Measurements from ENCODE around the gene NONO.

DNA sequence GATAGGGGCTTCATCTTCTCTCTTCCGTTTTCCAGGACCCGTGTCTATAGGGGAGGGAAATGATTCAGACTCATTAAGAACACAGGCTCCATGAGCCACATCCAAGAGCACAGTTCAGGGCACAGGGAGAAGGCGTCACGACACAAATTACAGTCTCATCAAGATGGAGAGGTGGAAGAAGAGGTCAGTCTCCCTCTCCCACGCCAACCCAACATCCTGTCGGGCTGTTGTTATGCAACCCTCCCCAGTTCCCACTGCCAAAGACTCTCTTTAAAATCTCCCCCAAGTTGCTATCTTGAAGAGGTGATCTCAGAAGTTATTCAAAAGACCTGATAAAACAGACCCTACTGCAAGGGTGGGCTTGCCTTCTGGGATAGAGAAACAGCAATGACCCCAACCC is 42.1 kb upstream of the NONO start:
- TF ChIP-seq POLR2AphosphoS5 (IDR thresholded peaks at IDR 0.05), result no peak
- TF ChIP-seq POLR2A (IDR thresholded peaks at IDR 0.05), result no peak
- TF ChIP-seq, protein P1, sequence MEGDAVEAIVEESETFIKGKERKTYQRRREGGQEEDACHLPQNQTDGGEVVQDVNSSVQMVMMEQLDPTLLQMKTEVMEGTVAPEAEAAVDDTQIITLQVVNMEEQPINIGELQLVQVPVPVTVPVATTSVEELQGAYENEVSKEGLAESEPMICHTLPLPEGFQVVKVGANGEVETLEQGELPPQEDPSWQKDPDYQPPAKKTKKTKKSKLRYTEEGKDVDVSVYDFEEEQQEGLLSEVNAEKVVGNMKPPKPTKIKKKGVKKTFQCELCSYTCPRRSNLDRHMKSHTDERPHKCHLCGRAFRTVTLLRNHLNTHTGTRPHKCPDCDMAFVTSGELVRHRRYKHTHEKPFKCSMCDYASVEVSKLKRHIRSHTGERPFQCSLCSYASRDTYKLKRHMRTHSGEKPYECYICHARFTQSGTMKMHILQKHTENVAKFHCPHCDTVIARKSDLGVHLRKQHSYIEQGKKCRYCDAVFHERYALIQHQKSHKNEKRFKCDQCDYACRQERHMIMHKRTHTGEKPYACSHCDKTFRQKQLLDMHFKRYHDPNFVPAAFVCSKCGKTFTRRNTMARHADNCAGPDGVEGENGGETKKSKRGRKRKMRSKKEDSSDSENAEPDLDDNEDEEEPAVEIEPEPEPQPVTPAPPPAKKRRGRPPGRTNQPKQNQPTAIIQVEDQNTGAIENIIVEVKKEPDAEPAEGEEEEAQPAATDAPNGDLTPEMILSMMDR (IDR thresholded peaks at IDR 0.05), result no peak
- no peak for TF ChIP-seq EP300 (IDR thresholded peaks at IDR 0.05)
